Thymus (tissue), 11 donors: ENCODE results near the gene PTPN1. TPM values are rescaled to one million over a fixed set of nuclear protein-coding genes. Genes with fewer than 3 reads are reported as not detected.

Experiments
- DNase-seq, 9 donors: peaks; one replicate each; pipeline ENCODE4 v3.0.0-alpha.2; 2013; ENCODE audit warnings: low spot score in 9 of 9, low read depth in 6 of 9, missing footprints in 1 of 9
- H3K27ac ChIP-seq, 2 donors: one replicate each; pipeline ENCODE4 v1.5.1; 2013; ENCODE audit warnings: control low read depth in 1 of 2, low read depth in 1 of 2, low read length in 1 of 2, mild to moderate bottlenecking in 1 of 2, moderate library complexity in 1 of 2
- H3K27me3 ChIP-seq, 2 donors: one replicate each; pipeline ENCODE4 v1.5.1; 2013; ENCODE audit warnings: low read length in 1 of 2; ENCODE audit not compliant: control insufficient read depth in 2 of 2, insufficient read depth in 1 of 2
- H3K36me3 ChIP-seq, 2 donors: one replicate each; pipeline ENCODE4 v1.5.1; 2013; ENCODE audit warnings: low read length in 1 of 2, mild to moderate bottlenecking in 1 of 2, moderate library complexity in 1 of 2; ENCODE audit not compliant: control insufficient read depth in 2 of 2, insufficient read depth in 2 of 2
- H3K4me1 ChIP-seq, 2 donors: one replicate each; pipeline ENCODE4 v1.5.1; 2013; ENCODE audit warnings: low read length in 2 of 2; ENCODE audit not compliant: control insufficient read depth in 2 of 2, insufficient read depth in 2 of 2
- H3K4me3 ChIP-seq, 2 donors: one replicate each; pipeline ENCODE4 v1.5.1; 2013; ENCODE audit warnings: low read length in 2 of 2, control low read depth in 1 of 2, mild to moderate bottlenecking in 1 of 2
- H3K9me3 ChIP-seq, 2 donors: one replicate each; pipeline ENCODE4 v1.5.1; 2013; ENCODE audit warnings: low read length in 1 of 2, mild to moderate bottlenecking in 1 of 2; ENCODE audit not compliant: control insufficient read depth in 2 of 2, insufficient read depth in 1 of 2
- WGBS: extraction: QIAGEN DNeasy Blood & Tissue Kit; methylation state at CpG from one replicate; pipeline ENCODE4 v1.1.7; 2013; 5-methylcytosine and 5-hydroxymethylcytosine counted together
- polyA plus RNA-seq: library from polyadenylated mRNA; stranded (reverse); fragments of 200-250 nt; gene quantifications from one replicate; pipeline ENCODE4 v1.2.3, GENCODE V29; 2013
- total RNA-seq: library from RNA; stranded (reverse); fragments of 120-200 nt; gene quantifications from one replicate; pipeline ENCODE4 v1.2.4, GENCODE V29; 2013
- donor health status: healthy.

PTPN1 gene
- total and polyA plus RNA-seq, 2 donors, result 23.0 to 56.1 TPM

- Histone ChIP-seq H3K36me3 (peaks cover 13 to 26% of the 10 kb centered on the region in 2 donors), H3K27ac (no peak overlapping the region), H3K9me3 (no peaks in the 10 kb centered on the region), H3K4me1 (no peaks in the 10 kb centered on the region), H3K4me3 (no peak overlapping the region), H3K27me3 (no peaks in the 10 kb centered on the region)
- DNase-seq, result no peak
- 95% methylated on average over 5 of the region's 5 CpGs for WGBS
These were observed 81.2 kb downstream of the PTPN1 start for GRCh38 chr20:50591233-50591852.

DNA sequence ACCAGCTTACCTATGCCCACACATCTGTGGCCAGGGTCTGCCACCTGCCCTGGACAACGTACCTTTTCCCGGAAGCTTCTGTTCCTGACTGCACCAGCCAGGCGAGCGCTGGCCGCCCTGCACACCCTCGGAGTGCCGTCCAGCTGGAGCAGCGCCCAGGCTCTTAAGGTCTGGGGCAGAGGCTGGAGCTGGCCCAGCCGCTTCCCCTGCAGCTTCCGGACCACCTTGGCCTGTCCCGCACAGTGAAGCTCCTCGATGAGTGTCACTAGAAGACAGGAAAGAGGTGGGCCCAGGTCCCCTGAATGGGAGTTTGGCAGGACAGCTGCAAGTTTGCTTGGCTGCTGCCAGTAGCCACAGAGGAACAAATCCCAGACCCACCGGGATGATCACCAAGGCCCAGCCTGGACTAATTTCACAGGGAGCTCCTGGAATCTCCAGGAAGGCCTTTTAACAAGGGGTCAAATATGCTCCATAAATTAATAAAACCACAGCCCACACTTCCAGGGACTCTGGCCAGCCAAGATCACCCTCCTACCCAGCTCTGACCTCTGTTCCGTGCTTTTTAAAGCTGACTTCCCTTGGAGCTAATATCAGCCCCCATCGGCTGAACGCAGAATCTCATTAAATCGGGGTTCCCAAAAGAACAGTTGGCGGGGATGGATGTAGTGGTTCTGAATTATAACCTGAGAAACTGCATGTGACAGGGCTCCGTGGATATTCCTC, 82.3 kb downstream of the PTPN1 start:
- Histone ChIP-seq H3K4me1 (no peaks in the 10 kb centered on the region), H3K4me3 (no peak overlapping the region), H3K36me3 (peaks cover 6 to 16% of the 10 kb centered on the region in 2 donors), H3K27me3 (peaks cover 0 to 2% of the 10 kb centered on the region in 2 donors), H3K9me3 (no peaks in the 10 kb centered on the region), H3K27ac (no peak overlapping the region)
- 94% methylated on average over 19 of the region's 19 CpGs for WGBS
- no peak for DNase-seq

GRCh38 chr20:50593005-50593335, 82.8 kb downstream of the PTPN1 start:
- Histone ChIP-seq H3K36me3 (peaks cover 3 to 11% of the 10 kb centered on the region in 2 donors), H3K4me1 (no peaks in the 10 kb centered on the region), H3K9me3 (no peaks in the 10 kb centered on the region), H3K27ac (no peak overlapping the region), H3K27me3 (peaks cover 0 to 2% of the 10 kb centered on the region in 2 donors), H3K4me3 (no peak overlapping the region)
- 97% methylated on average over 9 of the region's 9 CpGs for WGBS
- no peak for DNase-seq

DNA sequence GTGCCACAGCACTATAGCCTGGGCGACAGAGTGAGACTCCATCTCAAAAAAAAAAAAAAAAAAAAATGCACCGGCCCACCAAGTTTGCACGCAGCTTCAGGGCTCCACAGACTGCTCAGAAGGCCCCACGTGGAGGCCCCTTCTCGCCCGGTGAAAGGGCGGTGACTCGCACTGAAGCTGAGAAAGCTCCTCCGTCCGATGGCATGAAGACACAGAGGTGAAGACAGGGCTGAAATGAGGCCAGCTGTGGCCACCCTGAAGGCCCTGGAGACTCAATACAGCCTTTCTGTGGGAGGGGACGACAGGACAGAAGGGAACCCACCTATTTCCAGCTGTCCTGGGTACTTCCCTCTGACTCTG, 84.0 kb downstream of the PTPN1 start:
- Histone ChIP-seq H3K36me3 (peaks cover 3 to 9% of the 10 kb centered on the region in 2 donors), H3K4me1 (no peaks in the 10 kb centered on the region), H3K27ac (no peak overlapping the region), H3K4me3 (no peak overlapping the region), H3K27me3 (peaks cover 0 to 2% of the 10 kb centered on the region in 2 donors), H3K9me3 (no peaks in the 10 kb centered on the region)
- no peak for DNase-seq
- WGBS, result 95% methylated on average over 11 of the region's 11 CpGs

- Histone ChIP-seq H3K36me3 (peaks cover 3 to 6% of the 10 kb centered on the region in 2 donors), H3K27ac (no peak overlapping the region), H3K27me3 (peaks cover 0 to 2% of the 10 kb centered on the region in 2 donors), H3K4me3 (no peak overlapping the region), H3K4me1 (no peaks in the 10 kb centered on the region), H3K9me3 (no peaks in the 10 kb centered on the region)
- 75% methylated on average over 19 of the region's 19 CpGs for WGBS
- DNase-seq, result peak in 1 of 9 donors; percentile 16
These were observed 84.6 kb downstream of the PTPN1 start for GRCh38 chr20:50594591-50595432.

GRCh38 chr20:50595433-50595895, 85.3 kb downstream of the PTPN1 start:
- H3K4me1 ChIP-seq, result no peaks in the 10 kb centered on the region

DNA sequence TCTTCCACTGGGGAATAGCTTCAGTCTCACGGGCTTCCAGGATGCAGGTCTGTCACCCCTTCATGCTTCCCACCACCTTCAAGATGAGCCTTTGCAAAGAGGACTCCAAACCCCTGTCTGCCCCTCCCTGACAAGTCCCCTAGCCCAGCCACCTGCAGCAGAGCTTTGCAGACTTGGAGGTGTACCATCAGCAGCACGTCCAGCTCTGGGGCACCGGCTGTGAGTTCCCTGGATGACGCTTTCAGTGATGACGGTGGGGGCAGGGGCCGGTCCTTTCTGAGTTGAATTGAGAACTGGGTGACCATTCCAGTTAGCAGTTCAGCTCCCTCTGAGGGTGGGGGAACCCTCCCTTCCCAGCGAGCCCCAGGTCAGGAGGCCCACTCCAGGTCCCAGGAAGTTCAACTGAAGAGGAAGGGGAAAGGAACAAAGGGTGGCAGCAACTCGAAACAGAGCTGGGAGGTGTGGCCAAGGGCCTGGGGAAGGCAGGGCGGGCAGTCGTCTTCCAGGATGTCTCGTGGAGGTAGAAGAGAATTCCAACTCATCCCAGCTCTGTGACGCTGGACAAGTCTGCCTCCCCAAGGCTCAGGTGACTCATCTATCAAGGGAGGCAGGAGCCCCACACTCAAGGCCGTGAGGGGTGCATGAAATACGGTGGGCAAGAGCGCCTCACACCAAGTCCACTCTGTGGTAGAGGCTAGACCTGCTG, 86.0 kb downstream of the PTPN1 start:
- H3K4me1 ChIP-seq, result no peaks in the 10 kb centered on the region
- H3K27me3 ChIP-seq, result peaks cover 0 to 2% of the 10 kb centered on the region in 2 donors
- H3K27ac ChIP-seq, result no peak overlapping the region
- H3K4me3 ChIP-seq, result no peak overlapping the region
- H3K9me3 ChIP-seq, result no peaks in the 10 kb centered on the region
- H3K36me3 ChIP-seq, result no peaks in the 10 kb centered on the region
- no peak for DNase-seq
- 74% methylated on average over 15 of the region's 15 CpGs for WGBS

More at GRCh38 chr20:50595433-50595895, 85.3 kb downstream of the PTPN1 start:
- H3K27me3 ChIP-seq, result peaks cover 0 to 2% of the 10 kb centered on the region in 2 donors
- H3K4me3 ChIP-seq, result no peak overlapping the region
- H3K9me3 ChIP-seq, result no peaks in the 10 kb centered on the region
- H3K36me3 ChIP-seq, result peaks cover 0 to 2% of the 10 kb centered on the region in 2 donors
- 92% methylated on average over 6 of the region's 6 CpGs for WGBS
- no peak for DNase-seq
- no peak overlapping the region for H3K27ac ChIP-seq

DNA sequence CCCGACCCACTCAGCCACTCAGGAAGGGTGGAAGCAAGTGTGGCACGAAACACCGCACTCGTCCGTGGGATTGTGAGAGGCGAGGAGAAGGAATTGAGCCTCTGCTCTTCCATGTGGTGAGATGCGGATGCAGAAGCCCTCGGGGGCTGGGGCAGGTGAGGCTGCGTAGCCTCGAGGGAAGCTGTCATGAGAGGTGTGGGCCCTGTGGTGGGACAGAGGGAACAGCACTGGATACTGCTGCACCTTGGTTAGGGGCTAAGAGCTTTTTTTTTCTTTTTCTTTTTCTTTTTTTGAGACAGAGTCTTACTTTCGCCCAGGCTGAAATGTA, 86.5 kb downstream of the PTPN1 start:
- Histone ChIP-seq H3K27ac (no peak overlapping the region), H3K9me3 (no peaks in the 10 kb centered on the region), H3K36me3 (no peaks in the 10 kb centered on the region), H3K4me3 (no peak overlapping the region), H3K27me3 (peaks cover 0 to 2% of the 10 kb centered on the region in 2 donors), H3K4me1 (no peaks in the 10 kb centered on the region)
- 94% methylated on average over 11 of the region's 11 CpGs for WGBS
- no peak for DNase-seq
